Large intestine (tissue), 12 donors: ENCODE data around the gene LOX. TPM values are rescaled to one million over a fixed set of nuclear protein-coding genes. Genes with fewer than 3 reads are reported as not detected.

Source experiments
- DNase-seq, 2 donors: peaks; one replicate each; pipeline versions ENCODE4 v3.0.0 to v3.0.0-alpha.2; 2013
- H3K27ac ChIP-seq: one replicate; pipeline ENCODE4 v1.5.1; 2013; ENCODE audit warnings: low read length
- H3K27me3 ChIP-seq: 2 replicates; pipeline ENCODE4 v1.6.1; 2013; ENCODE audit warnings: low read length; ENCODE audit not compliant: control insufficient read depth, insufficient read depth
- H3K36me3 ChIP-seq: 2 replicates; pipeline ENCODE4 v1.6.1; 2013; ENCODE audit warnings: low read length; ENCODE audit not compliant: control insufficient read depth, insufficient read depth
- H3K4me1 ChIP-seq: one replicate; pipeline ENCODE4 v1.6.1; 2013; ENCODE audit warnings: low read length; ENCODE audit not compliant: control insufficient read depth, insufficient read depth
- H3K4me3 ChIP-seq: one replicate; pipeline ENCODE4 v1.5.1; 2013; ENCODE audit warnings: low read length
- H3K9me3 ChIP-seq: one replicate; pipeline ENCODE4 v1.6.1; 2013; ENCODE audit warnings: mild to moderate bottlenecking, low read depth, low read length, moderate library complexity; ENCODE audit not compliant: control insufficient read depth
- WGBS: methylation state at CpG from one replicate; pipeline ENCODE4 v1.1.5; 2013; ENCODE audit warnings: low lambda C conversion rate; ENCODE audit not compliant: insufficient coverage; 5-methylcytosine and 5-hydroxymethylcytosine counted together
- long read RNA-seq, 11 donors: transcript quantifications; one replicate each; lab custom pipeline, GENCODE V29; 2026
- polyA plus RNA-seq: library from polyadenylated mRNA; unstranded; fragments of 120-200 nt; gene quantifications from one replicate; pipeline ENCODE4 v1.2.1, GENCODE V29; 2013

LOX gene, protein sequence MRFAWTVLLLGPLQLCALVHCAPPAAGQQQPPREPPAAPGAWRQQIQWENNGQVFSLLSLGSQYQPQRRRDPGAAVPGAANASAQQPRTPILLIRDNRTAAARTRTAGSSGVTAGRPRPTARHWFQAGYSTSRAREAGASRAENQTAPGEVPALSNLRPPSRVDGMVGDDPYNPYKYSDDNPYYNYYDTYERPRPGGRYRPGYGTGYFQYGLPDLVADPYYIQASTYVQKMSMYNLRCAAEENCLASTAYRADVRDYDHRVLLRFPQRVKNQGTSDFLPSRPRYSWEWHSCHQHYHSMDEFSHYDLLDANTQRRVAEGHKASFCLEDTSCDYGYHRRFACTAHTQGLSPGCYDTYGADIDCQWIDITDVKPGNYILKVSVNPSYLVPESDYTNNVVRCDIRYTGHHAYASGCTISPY
- 10.9 TPM for polyA plus RNA-seq
- long read RNA-seq, donor 1, full-length matches to known transcripts, result 5 of 5 reads
- long read RNA-seq, donor 1, partial matches to known transcripts, result 0 of 5 reads
- long read RNA-seq, donor 1, other reads (novel, unspliced or antisense), result 0 of 5 reads
- long read RNA-seq, donor 2, full-length matches to known transcripts, result 4 of 9 reads
- long read RNA-seq, donor 2, partial matches to known transcripts, result 5 of 9 reads
- long read RNA-seq, donor 2, other reads (novel, unspliced or antisense), result 0 of 9 reads
- long read RNA-seq, donor 3, full-length matches to known transcripts, result 2 of 8 reads
- long read RNA-seq, donor 3, partial matches to known transcripts, result 6 of 8 reads
- long read RNA-seq, donor 3, other reads (novel, unspliced or antisense), result 0 of 8 reads
- long read RNA-seq, donor 4, result 0 reads
- long read RNA-seq, donor 5, full-length matches to known transcripts, result 2 of 2 reads
- long read RNA-seq, donor 5, partial matches to known transcripts, result 0 of 2 reads
- long read RNA-seq, donor 5, other reads (novel, unspliced or antisense), result 0 of 2 reads
- long read RNA-seq, donor 6, full-length matches to known transcripts, result 5 of 5 reads
- long read RNA-seq, donor 6, partial matches to known transcripts, result 0 of 5 reads
- long read RNA-seq, donor 6, other reads (novel, unspliced or antisense), result 0 of 5 reads
- long read RNA-seq, donor 7, full-length matches to known transcripts, result 2 of 10 reads
- long read RNA-seq, donor 7, partial matches to known transcripts, result 8 of 10 reads
- long read RNA-seq, donor 7, other reads (novel, unspliced or antisense), result 0 of 10 reads
- long read RNA-seq, donor 8, full-length matches to known transcripts, result 4 of 4 reads
- long read RNA-seq, donor 8, partial matches to known transcripts, result 0 of 4 reads
- long read RNA-seq, donor 8, other reads (novel, unspliced or antisense), result 0 of 4 reads
- long read RNA-seq, donor 9, full-length matches to known transcripts, result 2 of 2 reads
- long read RNA-seq, donor 9, partial matches to known transcripts, result 0 of 2 reads
- long read RNA-seq, donor 9, other reads (novel, unspliced or antisense), result 0 of 2 reads
- long read RNA-seq, donor 10, full-length matches to known transcripts, result 3 of 3 reads
- long read RNA-seq, donor 10, partial matches to known transcripts, result 0 of 3 reads
- long read RNA-seq, donor 10, other reads (novel, unspliced or antisense), result 0 of 3 reads
- long read RNA-seq, donor 11, full-length matches to known transcripts, result 2 of 2 reads
- long read RNA-seq, donor 11, partial matches to known transcripts, result 0 of 2 reads
- long read RNA-seq, donor 11, other reads (novel, unspliced or antisense), result 0 of 2 reads

DNA sequence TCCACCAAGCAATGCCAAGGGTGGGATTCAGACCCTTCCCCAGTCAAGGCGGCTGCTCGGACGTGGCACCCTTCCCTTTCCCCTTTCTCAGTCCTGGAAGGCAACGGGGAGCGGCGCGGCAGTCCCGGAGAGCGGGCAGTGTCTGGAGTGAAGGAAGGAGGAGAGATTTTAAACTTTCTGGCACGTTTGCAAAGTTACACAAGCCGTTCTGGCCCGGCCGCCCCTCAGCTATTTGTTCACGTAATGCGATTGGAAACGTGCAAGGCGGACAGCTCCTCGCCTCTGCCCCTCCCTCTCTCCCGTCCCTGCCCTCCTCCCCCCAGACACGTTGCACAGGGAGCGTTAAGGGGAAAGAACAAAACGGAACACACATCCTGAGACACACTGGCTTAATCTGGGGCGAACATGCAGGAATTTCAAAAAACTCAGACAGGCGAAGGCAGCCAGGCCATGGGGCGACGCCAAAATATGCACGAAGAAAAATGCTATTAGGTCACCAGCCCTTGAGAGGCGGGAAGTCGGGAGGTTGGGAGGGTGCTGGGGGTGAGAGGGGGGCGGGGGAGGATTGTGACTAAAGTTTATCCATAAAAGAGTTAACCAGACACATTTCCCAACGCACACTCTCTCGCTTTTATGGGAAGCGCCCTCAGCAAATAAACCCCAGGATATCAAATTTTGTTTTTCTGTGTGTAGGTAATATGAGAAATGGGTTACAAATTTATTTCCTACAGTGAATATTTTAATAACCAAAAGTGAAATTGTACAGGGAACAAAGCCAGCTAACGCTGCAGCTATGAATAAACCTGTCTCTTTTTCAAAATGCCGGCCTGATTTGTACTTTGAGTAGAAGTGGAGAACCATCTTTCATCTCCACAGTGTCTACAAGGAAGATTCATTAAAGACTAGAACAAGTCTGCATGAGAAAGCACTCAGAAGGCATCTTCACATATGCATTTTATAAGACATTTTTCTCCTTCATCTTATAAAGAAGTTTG lies at the start of gene LOX:
TSS of gene LOX (minus strand) at position 144 of the 995 bp plus-strand sequence. CDS start 274 bp downstream, outside the sequence.
- Histone ChIP-seq H3K27ac (peak within 1 kb of the TSS; percentile 59), H3K4me1 (peaks cover 9% of the 10 kb centered on the region), H3K36me3 (no peaks in the 10 kb centered on the region), H3K9me3 (no peaks in the 10 kb centered on the region), H3K27me3 (peaks cover 10% of the 10 kb centered on the region), H3K4me3 (peak within 1 kb of the TSS; percentile 66)
- no CpG with 5 or more reads among the region's 35 CpGs for WGBS
- DNase-seq, result peak; percentile 48 to 74

DNA sequence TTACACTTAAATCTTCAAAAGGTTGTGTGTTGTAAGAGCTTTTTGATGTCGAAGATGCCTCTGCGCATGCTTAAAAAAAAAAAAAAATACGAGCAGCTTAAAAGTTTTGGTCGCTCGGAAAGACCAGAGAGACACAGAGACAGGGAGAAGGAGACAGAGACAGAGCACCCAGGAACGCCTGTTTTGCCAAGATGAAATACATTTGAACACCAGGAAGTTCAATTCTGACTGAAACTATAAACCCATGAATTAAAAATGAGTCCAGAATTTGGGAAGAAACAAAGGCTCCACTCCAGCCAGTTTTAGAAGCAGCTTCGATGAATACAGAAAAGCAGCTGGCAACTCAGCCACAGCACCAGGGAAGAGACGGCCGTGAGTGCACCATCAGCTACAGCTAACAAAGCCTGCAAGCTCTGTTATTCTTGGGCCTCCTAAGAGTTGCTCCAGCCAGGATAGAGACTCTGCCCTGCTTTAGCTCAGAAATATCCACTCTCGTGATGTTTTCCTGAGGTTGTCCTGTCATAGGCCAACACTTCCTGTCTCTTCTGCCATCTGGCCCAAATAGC lies 48.8 kb upstream of the LOX start:
- Histone ChIP-seq H3K27ac (no peak overlapping the region), H3K9me3 (no peaks in the 10 kb centered on the region), H3K4me3 (no peak overlapping the region), H3K4me1 (no peaks in the 10 kb centered on the region), H3K27me3 (peaks cover 4% of the 10 kb centered on the region), H3K36me3 (no peaks in the 10 kb centered on the region)
- DNase-seq, result no peak
- 83% methylated on average over 8 of the region's 10 CpGs for WGBS

DNA sequence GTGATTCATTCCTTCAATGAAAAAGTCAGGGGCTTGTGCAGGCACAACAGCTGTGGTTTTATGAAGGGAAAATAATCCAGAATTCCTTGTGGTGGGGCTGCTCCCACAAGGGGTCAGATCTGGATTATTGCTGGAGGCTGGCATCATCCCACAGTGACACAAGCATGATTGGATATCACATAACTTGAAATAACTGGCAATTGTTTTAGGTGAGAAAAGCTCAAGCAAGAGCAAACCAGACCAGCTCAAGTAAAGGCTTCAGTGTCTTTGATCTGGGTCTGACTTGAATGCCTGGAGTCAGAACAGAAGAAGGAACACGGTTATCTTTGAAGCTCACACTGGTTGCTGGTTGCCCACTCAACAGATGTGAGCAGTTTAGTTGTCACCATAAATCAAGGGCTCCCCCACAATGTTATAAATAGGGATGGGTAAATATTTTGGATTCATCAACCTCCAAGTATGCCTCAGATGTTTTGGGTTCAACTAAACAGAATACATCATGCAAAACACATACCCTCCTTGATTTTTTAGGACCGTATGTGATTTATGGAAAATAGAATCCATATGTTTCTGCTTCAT lies 48.2 kb upstream of the LOX start:
- no peak for DNase-seq
- no peaks in the 10 kb centered on the region for H3K4me1 ChIP-seq
- no peak overlapping the region for H3K27ac ChIP-seq
- peaks cover 4% of the 10 kb centered on the region for H3K27me3 ChIP-seq
- no peaks in the 10 kb centered on the region for H3K36me3 ChIP-seq
- H3K4me3 ChIP-seq, result no peak overlapping the region
- no CpG with 5 or more reads among the region's 2 CpGs for WGBS
- H3K9me3 ChIP-seq, result no peaks in the 10 kb centered on the region

DNA sequence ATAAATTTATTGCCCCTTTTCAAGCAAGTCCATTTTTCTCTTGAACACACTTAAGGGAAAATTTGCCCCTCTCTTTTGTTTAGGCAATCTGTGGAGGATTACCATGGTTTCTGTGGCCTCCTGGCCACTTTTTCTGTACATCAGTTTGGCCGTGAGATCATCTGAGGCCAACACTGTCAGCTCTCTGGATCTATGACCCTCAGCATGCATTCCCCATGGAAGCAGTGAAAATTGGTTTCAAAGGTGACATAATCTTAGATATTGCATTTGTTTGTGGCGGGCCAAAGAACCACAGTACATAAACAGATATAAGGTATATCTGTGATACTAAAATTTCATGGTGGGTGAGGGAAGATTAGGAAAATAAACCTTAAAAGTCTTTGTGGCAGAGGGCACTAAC lies 46.7 kb upstream of the LOX start:
- no peaks in the 10 kb centered on the region for H3K36me3 ChIP-seq
- H3K4me1 ChIP-seq, result no peaks in the 10 kb centered on the region
- no peaks in the 10 kb centered on the region for H3K9me3 ChIP-seq
- H3K4me3 ChIP-seq, result no peak overlapping the region
- no peak overlapping the region for H3K27ac ChIP-seq
- H3K27me3 ChIP-seq, result peaks cover 4% of the 10 kb centered on the region
- no CpG with 5 or more reads among the region's 2 CpGs for WGBS
- no peak for DNase-seq

DNA sequence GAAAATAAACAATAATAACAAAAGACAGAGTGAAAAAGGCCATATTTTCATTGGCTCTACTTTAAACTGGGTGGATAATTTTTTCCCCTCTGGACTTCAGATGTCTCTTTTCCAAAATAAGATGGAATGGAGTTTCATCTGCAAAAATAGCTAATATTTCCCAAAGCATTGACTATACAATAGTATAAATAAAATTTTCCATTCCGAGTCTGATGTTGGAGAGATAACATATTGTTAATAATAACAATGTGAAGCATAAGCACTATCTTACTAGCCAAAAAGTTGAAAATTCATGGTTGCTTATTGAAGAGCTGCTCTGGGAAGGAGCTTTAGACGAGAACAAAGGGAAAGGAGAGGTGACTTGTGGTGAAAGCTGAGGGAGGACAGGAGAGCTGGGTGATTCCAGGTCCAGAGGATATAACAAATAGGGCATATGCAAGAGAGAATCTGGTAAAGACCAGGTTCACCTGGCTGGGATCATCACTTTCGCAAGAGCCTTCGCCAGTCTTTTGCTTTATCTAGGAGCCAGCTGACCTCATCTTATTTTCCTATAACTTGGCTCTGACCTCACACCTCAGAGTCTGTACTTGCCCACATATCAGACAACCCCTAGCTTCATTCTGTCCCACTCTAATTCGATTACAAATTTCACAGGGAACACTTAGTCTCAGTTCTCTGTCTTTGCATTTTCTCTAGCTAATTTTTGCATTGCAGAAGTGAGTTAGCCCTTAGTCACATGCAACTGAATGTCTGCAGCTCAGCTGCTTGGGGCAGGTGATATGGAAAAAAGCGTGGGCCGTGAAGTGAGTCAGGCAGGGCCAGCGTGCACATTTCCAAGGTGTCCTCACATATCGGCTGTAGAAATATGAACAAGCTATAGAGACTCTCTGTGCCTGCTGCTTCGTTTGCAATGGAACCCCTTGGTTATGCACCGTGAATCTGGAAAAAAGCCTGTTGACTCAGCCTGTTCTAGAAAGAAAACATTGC lies 43.7 kb upstream of the LOX start:
- no peak overlapping the region for H3K27ac ChIP-seq
- no peaks in the 10 kb centered on the region for H3K36me3 ChIP-seq
- no peak overlapping the region for H3K4me3 ChIP-seq
- peaks cover 4% of the 10 kb centered on the region for H3K27me3 ChIP-seq
- no peaks in the 10 kb centered on the region for H3K9me3 ChIP-seq
- DNase-seq, result no peak
- no peaks in the 10 kb centered on the region for H3K4me1 ChIP-seq
- 100% methylated on average over 1 of the region's 11 CpGs for WGBS

DNA sequence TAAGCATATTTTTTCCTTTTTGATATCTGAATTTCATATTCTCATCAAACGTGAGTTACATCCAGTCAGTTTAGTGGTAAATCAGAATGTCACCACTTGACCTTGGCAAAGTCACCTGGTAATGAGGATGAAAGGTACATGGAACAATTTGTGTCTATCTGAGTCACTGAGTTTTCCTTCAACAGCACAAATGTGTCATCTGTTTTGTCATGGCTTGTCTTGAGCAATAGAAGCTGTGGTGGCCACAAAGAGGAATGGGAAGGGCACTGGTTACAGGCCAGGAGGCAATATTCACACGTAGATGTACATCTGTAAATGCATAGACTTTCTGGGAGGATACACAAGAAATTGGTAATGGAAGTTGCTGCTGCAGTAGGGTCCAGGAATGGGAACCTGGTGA lies 42.9 kb upstream of the LOX start:
- no peaks in the 10 kb centered on the region for H3K4me1 ChIP-seq
- WGBS, result 90% methylated on average over 2 of the region's 2 CpGs
- no peak overlapping the region for H3K4me3 ChIP-seq
- no peaks in the 10 kb centered on the region for H3K36me3 ChIP-seq
- no peaks in the 10 kb centered on the region for H3K9me3 ChIP-seq
- no peak overlapping the region for H3K27ac ChIP-seq
- peaks cover 4% of the 10 kb centered on the region for H3K27me3 ChIP-seq
- no peak for DNase-seq

DNA sequence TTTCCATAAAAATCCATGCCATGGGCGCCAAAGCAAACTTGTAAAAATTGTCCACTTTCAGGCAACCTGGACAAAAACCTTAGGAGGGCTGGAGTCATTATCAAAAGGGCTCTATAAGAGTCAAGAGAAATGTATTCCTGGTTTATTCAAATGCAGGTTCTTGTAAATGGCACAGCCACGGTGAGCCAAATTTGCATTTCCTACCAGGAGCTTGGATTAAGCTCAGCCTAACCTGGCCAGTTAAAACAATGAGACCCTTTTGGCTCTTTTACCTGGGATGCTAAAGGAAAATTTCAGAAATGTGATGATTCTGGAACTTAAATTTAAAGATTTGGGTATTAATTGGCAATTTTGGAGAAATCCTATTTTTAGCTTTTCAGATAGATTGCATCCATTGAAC lies 42.4 kb upstream of the LOX start:
- no peak for DNase-seq
- Histone ChIP-seq H3K9me3 (no peaks in the 10 kb centered on the region), H3K4me3 (no peak overlapping the region), H3K27ac (no peak overlapping the region), H3K36me3 (no peaks in the 10 kb centered on the region), H3K27me3 (peaks cover 4% of the 10 kb centered on the region), H3K4me1 (no peaks in the 10 kb centered on the region)
- no CpG with 5 or more reads among the region's 2 CpGs for WGBS

DNA sequence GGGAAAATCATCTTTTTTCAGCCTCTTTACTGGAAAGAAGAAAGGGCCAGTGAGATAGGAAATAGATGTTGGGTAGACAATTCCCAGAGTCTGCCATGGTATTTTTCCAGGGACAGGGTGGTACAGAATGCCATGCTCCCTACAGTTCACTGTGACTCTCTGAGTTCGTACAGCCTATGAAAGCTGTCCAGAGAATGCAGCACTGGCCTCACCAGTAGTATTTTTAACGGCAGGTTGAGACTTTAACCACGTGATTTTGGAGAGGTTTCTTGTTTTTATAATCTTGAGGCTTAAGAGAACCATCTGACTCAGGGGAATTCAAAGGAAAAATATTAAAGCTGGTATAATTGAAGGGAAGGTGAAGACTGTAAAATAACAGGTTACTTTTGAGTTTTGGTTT lies 41.1 kb upstream of the LOX start:
- Histone ChIP-seq H3K27me3 (peaks cover 4% of the 10 kb centered on the region), H3K27ac (no peak overlapping the region), H3K4me3 (no peak overlapping the region), H3K36me3 (no peaks in the 10 kb centered on the region), H3K4me1 (no peaks in the 10 kb centered on the region), H3K9me3 (no peaks in the 10 kb centered on the region)
- no peak for DNase-seq
- WGBS, result 81% methylated on average over 3 of the region's 3 CpGs
